HCT116 (cell line): ENCODE data around the gene LARP4. TPM values are rescaled to one million over a fixed set of nuclear protein-coding genes. Genes with fewer than 3 reads are reported as not detected.

Source experiments
- ATAC-seq: fragments of 200-7000 bp; cut with Tn5 transposase; 2 replicates; pipeline ENCODE4 v1.9.1; 2020; ENCODE audit warnings: mild to moderate bottlenecking, moderate library complexity
- BruUV-seq: library from RNA; stranded (reverse); fragments of 400-500 nt; replicated peaks from 2 replicates; lab custom pipeline; 2021; lab: Mats Ljungman, UMichigan
- CTCF ChIA-PET: fragments of 300-600 bp; sonication (Branson Sonifier 250); formaldehyde crosslinking; loops from one replicate; lab custom pipeline; 2021; ENCODE audit warnings: antibody characterized with exemption; lab: Charles Lee
- POLR2A ChIA-PET: fragments of 300-600, 350-600 bp; sonication (Branson Sonifier 250); formaldehyde crosslinking; loops from one replicate; lab custom pipeline; 2021; ENCODE audit warnings: antibody characterized with exemption; lab: Charles Lee
- RAD21 ChIA-PET, 2 experiments: fragments of 300-600 bp; sonication (Branson Sonifier 250); formaldehyde crosslinking; loops; one replicate each; lab custom pipeline; 2023; ENCODE audit warnings: low total read pairs in 2 of 2; ENCODE audit not compliant: uncharacterized antibody in 2 of 2, unreplicated experiment in 2 of 2, low non-redundant PET in 1 of 2; lab: Charles Lee
- DNase-seq: peaks from one replicate; pipeline ENCODE4 v3.0.0-alpha.2; 2010; ENCODE audit warnings: low read depth, low spot score
- H2AFZ ChIP-seq: fragments of 200-600 bp; shearing (Covaris generic), sonication (generic); 2 replicates; pipeline ENCODE4 v1.6.1; 2017; ENCODE audit warnings: low read depth, mixed run types, mixed read lengths, antibody characterized with exemption, low read length; ENCODE audit not compliant: poor library complexity, severe bottlenecking
- H3K27ac ChIP-seq: 2 replicates; pipeline ENCODE4 v1.5.1; 2012; ENCODE audit warnings: low read depth, low read length
- H3K27me3 ChIP-seq: fragments of 200-600 bp; sonication (generic); 2 replicates; pipeline ENCODE4 v1.6.1; 2016; ENCODE audit warnings: mixed run types, low read length, mixed read lengths; ENCODE audit not compliant: insufficient read depth
- H3K36me3 ChIP-seq, 2 experiments: fragments of 200-500 bp in 1 of 2; fragments of 200-600 bp in 1 of 2; sonication (Bioruptor generic) in 1 of 2; sonication (generic) in 1 of 2; 2 replicates each; pipeline versions ENCODE4 v1.5.1 to v1.6.1; 2014 to 2016; ENCODE audit warnings: low read length in 2 of 2, inconsistent platforms in 1 of 2, mixed read lengths in 1 of 2, mixed run types in 1 of 2; ENCODE audit not compliant: insufficient read depth in 2 of 2, control insufficient read depth in 1 of 2
- H3K4me1 ChIP-seq, 2 experiments: fragments of 200-600 bp in 1 of 2; sonication (generic) in 1 of 2; 2 replicates each; pipeline versions ENCODE4 v1.5.1 to v1.6.1; 2012 to 2017; ENCODE audit warnings: low read length in 2 of 2, inconsistent platforms in 1 of 2, mild to moderate bottlenecking in 1 of 2, mixed read lengths in 1 of 2, mixed run types in 1 of 2, moderate library complexity in 1 of 2; ENCODE audit not compliant: insufficient read depth in 2 of 2, control insufficient read depth in 1 of 2
- H3K4me2 ChIP-seq: fragments of 200-600 bp; sonication (generic); 2 replicates; pipeline ENCODE4 v1.6.1; 2017; ENCODE audit warnings: mixed run types, low read length, mixed read lengths
- H3K4me3 ChIP-seq, 2 experiments: fragments of 200-600 bp in 1 of 2; sonication (generic) in 1 of 2; replicated peaks in 1 of 2; 2 replicates each; pipeline ENCODE4 v1.5.1; 2011 to 2016; ENCODE audit warnings: low read length in 2 of 2, control low read depth in 1 of 2, low read depth in 1 of 2, mild to moderate bottlenecking in 1 of 2, mixed read lengths in 1 of 2, mixed run types in 1 of 2
- H3K79me2 ChIP-seq: fragments of 200-600 bp; sonication (generic); 2 replicates; pipeline ENCODE4 v1.6.1; 2017; ENCODE audit warnings: mild to moderate bottlenecking, mixed run types, low read length, moderate library complexity, mixed read lengths; ENCODE audit not compliant: insufficient read depth
- H3K9ac ChIP-seq: fragments of 200-600 bp; sonication (generic); 2 replicates; pipeline ENCODE4 v1.6.1; 2016; ENCODE audit warnings: low read length, mixed read lengths
- H3K9me2 ChIP-seq: fragments of 200-600 bp; sonication (generic), shearing (Covaris generic); 2 replicates; pipeline ENCODE4 v1.6.1; 2017; ENCODE audit warnings: mixed run types, mild to moderate bottlenecking, moderate library complexity; ENCODE audit not compliant: insufficient read depth
- H3K9me3 ChIP-seq, 2 experiments: fragments of 200-500 bp in 1 of 2; fragments of 200-600 bp in 1 of 2; sonication (Bioruptor generic) in 1 of 2; sonication (generic) in 1 of 2; 2 replicates each; pipeline ENCODE4 v1.6.1; 2014 to 2017; ENCODE audit warnings: low read length in 2 of 2, mixed read lengths in 2 of 2, inconsistent platforms in 1 of 2, low read depth in 1 of 2, mild to moderate bottlenecking in 1 of 2, mixed run types in 1 of 2, moderate library complexity in 1 of 2; ENCODE audit not compliant: control insufficient read depth in 1 of 2, insufficient read depth in 1 of 2
- H4K20me1 ChIP-seq: fragments of 200-600 bp; sonication (generic), shearing (Covaris generic); 2 replicates; pipeline ENCODE4 v1.6.1; 2017; ENCODE audit warnings: mixed run types, mild to moderate bottlenecking, moderate library complexity; ENCODE audit not compliant: insufficient read depth
- CEBPB ChIP-seq: IDR thresholded peaks from 2 replicates; pipeline ENCODE4 v1.6.1; 2012; ENCODE audit warnings: low read depth
- EZH2 ChIP-seq: fragments of 200-600 bp; sonication (generic); IDR thresholded peaks from 2 replicates; pipeline ENCODE4 v1.6.1; 2017; ENCODE audit warnings: antibody characterized with exemption, mixed run types
- EZH2phosphoT487 ChIP-seq: fragments of 200-600 bp; IDR thresholded peaks from 2 replicates; pipeline ENCODE4 v1.6.1; 2018; ENCODE audit warnings: antibody characterized with exemption, borderline replicate concordance
- RAD21 ChIP-seq: IDR thresholded peaks from 2 replicates; pipeline ENCODE4 v1.6.1; 2012; ENCODE audit warnings: low read depth, mild to moderate bottlenecking
- SIN3A ChIP-seq: IDR thresholded peaks from 2 replicates; pipeline ENCODE4 v1.6.1; 2012; ENCODE audit warnings: low read depth
- SP1 ChIP-seq: IDR thresholded peaks from 2 replicates; pipeline ENCODE4 v1.6.1; 2012; ENCODE audit warnings: low read depth
- SRF ChIP-seq: IDR thresholded peaks from 2 replicates; pipeline ENCODE4 v1.6.1; 2012; ENCODE audit warnings: low read depth
- TCF7L2 ChIP-seq: IDR thresholded peaks from 2 replicates; pipeline ENCODE4 v1.7.0; 2011; ENCODE audit warnings: borderline replicate concordance, inconsistent platforms; ENCODE audit not compliant: insufficient read depth, insufficient read length; ENCODE audit errors: extremely low read depth
- ZFX ChIP-seq: fragments of 450-650 bp; IDR thresholded peaks from 2 replicates; pipeline ENCODE4 v1.6.1; 2017
- intact Hi-C: fragments of 100-400 bp; cut with micrococcal nuclease; formaldehyde crosslinking; loops from 2 replicates; pipeline ENCODE4 v1.10.0; 2022
- total RNA-seq: library from RNA; stranded (reverse); gene quantifications from one replicate; pipeline ENCODE4 v1.2.1, GENCODE V29; 2021; ENCODE audit not compliant: unreplicated experiment
- TF ChIP-seq, protein P1 (sequence below): IDR thresholded peaks from 2 replicates; pipeline ENCODE4 v1.6.1; 2012
- TF ChIP-seq, protein P2 (sequence below): IDR thresholded peaks from 2 replicates; pipeline ENCODE4 v1.6.1; 2012
- TF ChIP-seq, protein P3 (sequence below), 3 experiments: fragments of 200-600 bp in 1 of 3; sonication (generic) in 1 of 3; IDR thresholded peaks in 2 of 3; conservative IDR thresholded peaks in 1 of 3; 2 replicates each; pipeline ENCODE4 v1.5.1; 2012 to 2017; ENCODE audit warnings: low read depth in 2 of 3, low read length in 2 of 3, antibody characterized with exemption in 1 of 3, borderline replicate concordance in 1 of 3, control low read depth in 1 of 3, mild to moderate bottlenecking in 1 of 3, mixed read lengths in 1 of 3, mixed run types in 1 of 3, moderate library complexity in 1 of 3; ENCODE audit not compliant: insufficient read depth in 1 of 3
- TF ChIP-seq, protein P4 (sequence below): IDR thresholded peaks from 2 replicates; pipeline ENCODE4 v1.6.1; 2011; ENCODE audit warnings: mild to moderate bottlenecking, low read length, moderate library complexity; ENCODE audit not compliant: insufficient replicate concordance; ENCODE audit errors: extremely low read depth
- TF ChIP-seq, protein P5 (sequence below): IDR thresholded peaks from 2 replicates; pipeline ENCODE4 v1.6.1; 2012; ENCODE audit warnings: low read depth

Gene LARP4
- total RNA-seq, 1 experiment from 2014 or later, result 76.3 TPM

DNA sequence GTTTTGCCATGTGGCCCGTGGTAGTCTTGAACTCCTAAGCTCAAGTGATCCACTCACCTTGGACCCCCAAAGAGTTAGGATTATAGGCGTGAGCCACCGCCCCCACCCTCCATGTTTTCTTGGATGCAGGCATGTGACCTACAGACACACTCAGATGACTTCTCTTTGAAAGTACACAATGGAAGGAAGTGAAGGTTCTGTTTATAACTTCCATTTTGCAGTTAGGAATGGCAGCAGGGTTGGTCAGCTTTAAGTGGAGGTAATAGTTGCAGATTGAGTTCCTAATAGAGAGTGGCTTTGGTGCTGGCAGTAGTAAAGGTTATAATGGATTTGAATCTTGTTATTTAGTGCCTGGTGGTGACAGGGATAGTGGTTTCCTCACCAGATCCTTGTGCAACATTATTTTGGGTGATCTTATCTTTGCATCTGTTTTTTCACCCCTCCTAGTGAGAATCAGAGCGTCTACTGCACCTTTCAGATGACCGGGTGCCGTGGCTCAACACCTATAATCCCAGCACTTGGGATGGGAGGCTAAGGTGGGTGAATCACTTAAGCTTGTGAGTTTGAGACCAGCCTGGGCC lies 15.3 kb downstream of the LARP4 start:
- intact Hi-C loops, result no loop called here
- no peak for DNase-seq
- H3K27me3 ChIP-seq, result no peaks in the 10 kb centered on the region
- no peaks in the 10 kb centered on the region for H3K9me3 ChIP-seq
- CTCF ChIA-PET, result no interaction called here
- ATAC-seq, result no peak
- H3K4me2 ChIP-seq, result no peak overlapping the region
- POLR2A ChIA-PET, result no interaction called here
- H3K9me2 ChIP-seq, result no peaks in the 10 kb centered on the region
- H3K79me2 ChIP-seq, result peaks cover 100% of the 10 kb centered on the region
- H3K9ac ChIP-seq, result no peak overlapping the region
- RAD21 ChIA-PET, result no interaction called here
- BruUV-seq, result no TSS peak
- H4K20me1 ChIP-seq, result peaks cover 54% of the 10 kb centered on the region
- H3K4me1 ChIP-seq, result peaks cover 25 to 42% of the 10 kb centered on the region in 2 experiments
- no peak overlapping the region for H3K4me3 ChIP-seq
- TF ChIP-seq SP1 (no peak), TCF7L2 (no peak), ZFX (no peak), SRF (no peak), CEBPB (no peak), RAD21 (no peak), SIN3A (no peak), EZH2 (no peak), EZH2phosphoT487 (no peak)
- TF ChIP-seq, protein P1, sequence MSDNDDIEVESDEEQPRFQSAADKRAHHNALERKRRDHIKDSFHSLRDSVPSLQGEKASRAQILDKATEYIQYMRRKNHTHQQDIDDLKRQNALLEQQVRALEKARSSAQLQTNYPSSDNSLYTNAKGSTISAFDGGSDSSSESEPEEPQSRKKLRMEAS, result no peak
- TF ChIP-seq, protein P2, sequence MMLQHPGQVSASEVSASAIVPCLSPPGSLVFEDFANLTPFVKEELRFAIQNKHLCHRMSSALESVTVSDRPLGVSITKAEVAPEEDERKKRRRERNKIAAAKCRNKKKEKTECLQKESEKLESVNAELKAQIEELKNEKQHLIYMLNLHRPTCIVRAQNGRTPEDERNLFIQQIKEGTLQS, result no peak
- TF ChIP-seq, protein P3, sequence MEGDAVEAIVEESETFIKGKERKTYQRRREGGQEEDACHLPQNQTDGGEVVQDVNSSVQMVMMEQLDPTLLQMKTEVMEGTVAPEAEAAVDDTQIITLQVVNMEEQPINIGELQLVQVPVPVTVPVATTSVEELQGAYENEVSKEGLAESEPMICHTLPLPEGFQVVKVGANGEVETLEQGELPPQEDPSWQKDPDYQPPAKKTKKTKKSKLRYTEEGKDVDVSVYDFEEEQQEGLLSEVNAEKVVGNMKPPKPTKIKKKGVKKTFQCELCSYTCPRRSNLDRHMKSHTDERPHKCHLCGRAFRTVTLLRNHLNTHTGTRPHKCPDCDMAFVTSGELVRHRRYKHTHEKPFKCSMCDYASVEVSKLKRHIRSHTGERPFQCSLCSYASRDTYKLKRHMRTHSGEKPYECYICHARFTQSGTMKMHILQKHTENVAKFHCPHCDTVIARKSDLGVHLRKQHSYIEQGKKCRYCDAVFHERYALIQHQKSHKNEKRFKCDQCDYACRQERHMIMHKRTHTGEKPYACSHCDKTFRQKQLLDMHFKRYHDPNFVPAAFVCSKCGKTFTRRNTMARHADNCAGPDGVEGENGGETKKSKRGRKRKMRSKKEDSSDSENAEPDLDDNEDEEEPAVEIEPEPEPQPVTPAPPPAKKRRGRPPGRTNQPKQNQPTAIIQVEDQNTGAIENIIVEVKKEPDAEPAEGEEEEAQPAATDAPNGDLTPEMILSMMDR (IDR thresholded peaks at IDR 0.05 in 2 of 3, conservative IDR thresholded peaks at IDR 0.05 in 1 of 3; ENCODE audit: borderline replicate concordance in 1 of 3, insufficient read depth in 1 of 3, low read depth in 2 of 3, low read length in 2 of 3), result no peak
- TF ChIP-seq, protein P4, sequence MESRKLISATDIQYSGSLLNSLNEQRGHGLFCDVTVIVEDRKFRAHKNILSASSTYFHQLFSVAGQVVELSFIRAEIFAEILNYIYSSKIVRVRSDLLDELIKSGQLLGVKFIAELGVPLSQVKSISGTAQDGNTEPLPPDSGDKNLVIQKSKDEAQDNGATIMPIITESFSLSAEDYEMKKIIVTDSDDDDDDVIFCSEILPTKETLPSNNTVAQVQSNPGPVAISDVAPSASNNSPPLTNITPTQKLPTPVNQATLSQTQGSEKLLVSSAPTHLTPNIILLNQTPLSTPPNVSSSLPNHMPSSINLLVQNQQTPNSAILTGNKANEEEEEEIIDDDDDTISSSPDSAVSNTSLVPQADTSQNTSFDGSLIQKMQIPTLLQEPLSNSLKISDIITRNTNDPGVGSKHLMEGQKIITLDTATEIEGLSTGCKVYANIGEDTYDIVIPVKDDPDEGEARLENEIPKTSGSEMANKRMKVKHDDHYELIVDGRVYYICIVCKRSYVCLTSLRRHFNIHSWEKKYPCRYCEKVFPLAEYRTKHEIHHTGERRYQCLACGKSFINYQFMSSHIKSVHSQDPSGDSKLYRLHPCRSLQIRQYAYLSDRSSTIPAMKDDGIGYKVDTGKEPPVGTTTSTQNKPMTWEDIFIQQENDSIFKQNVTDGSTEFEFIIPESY, result no peak
- TF ChIP-seq, protein P5, sequence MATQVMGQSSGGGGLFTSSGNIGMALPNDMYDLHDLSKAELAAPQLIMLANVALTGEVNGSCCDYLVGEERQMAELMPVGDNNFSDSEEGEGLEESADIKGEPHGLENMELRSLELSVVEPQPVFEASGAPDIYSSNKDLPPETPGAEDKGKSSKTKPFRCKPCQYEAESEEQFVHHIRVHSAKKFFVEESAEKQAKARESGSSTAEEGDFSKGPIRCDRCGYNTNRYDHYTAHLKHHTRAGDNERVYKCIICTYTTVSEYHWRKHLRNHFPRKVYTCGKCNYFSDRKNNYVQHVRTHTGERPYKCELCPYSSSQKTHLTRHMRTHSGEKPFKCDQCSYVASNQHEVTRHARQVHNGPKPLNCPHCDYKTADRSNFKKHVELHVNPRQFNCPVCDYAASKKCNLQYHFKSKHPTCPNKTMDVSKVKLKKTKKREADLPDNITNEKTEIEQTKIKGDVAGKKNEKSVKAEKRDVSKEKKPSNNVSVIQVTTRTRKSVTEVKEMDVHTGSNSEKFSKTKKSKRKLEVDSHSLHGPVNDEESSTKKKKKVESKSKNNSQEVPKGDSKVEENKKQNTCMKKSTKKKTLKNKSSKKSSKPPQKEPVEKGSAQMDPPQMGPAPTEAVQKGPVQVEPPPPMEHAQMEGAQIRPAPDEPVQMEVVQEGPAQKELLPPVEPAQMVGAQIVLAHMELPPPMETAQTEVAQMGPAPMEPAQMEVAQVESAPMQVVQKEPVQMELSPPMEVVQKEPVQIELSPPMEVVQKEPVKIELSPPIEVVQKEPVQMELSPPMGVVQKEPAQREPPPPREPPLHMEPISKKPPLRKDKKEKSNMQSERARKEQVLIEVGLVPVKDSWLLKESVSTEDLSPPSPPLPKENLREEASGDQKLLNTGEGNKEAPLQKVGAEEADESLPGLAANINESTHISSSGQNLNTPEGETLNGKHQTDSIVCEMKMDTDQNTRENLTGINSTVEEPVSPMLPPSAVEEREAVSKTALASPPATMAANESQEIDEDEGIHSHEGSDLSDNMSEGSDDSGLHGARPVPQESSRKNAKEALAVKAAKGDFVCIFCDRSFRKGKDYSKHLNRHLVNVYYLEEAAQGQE, result no peak
- no peak overlapping the region for H2AFZ ChIP-seq
- H3K27ac ChIP-seq, result no peak overlapping the region
- peaks cover 0 to 21% of the 10 kb centered on the region in 2 experiments; a peak in 1 of 4 replicates for H3K36me3 ChIP-seq
